Adrenal gland (tissue), 12 donors: ENCODE results near the gene SLC25A5. TPM values are rescaled to one million over a fixed set of nuclear protein-coding genes. Genes with fewer than 3 reads are reported as not detected.

ENCODE experiments used
- DNase-seq, 7 donors: peaks; one replicate each; pipeline ENCODE4 v3.0.0-alpha.2; 2019 to 2020
- H3K27ac ChIP-seq, 5 donors: fragments of 200-600 bp; sonication (generic) in 4 of 5; 1 replicate in 3 of 5; 2 replicates in 2 of 5; pipeline versions ENCODE4 v1.5.1 to v1.8.0; 2016 to 2020; ENCODE audit warnings: mild to moderate bottlenecking in 1 of 5
- H3K27me3 ChIP-seq: fragments of 200-600 bp; 2 replicates; pipeline ENCODE4 v1.8.0; 2021
- H3K36me3 ChIP-seq, 2 donors: fragments of 200-600 bp; replicated peaks in 1 of 2; 1 replicate in 1 of 2; 2 replicates in 1 of 2; pipeline versions ENCODE4 v1.5.1 to v1.8.0; 2018 to 2022
- H3K4me1 ChIP-seq, 2 donors: fragments of 200-600 bp; replicated peaks in 1 of 2; 1 replicate in 1 of 2; 2 replicates in 1 of 2; pipeline versions ENCODE4 v1.5.1 to v1.8.0; 2018 to 2021
- H3K4me3 ChIP-seq, 4 donors: fragments of 200-600 bp; sonication (generic) in 3 of 4; one replicate each; pipeline ENCODE4 v1.5.1; 2016 to 2018
- H3K9me3 ChIP-seq, 3 donors: fragments of 200-600 bp; sonication (generic) in 1 of 3; replicated peaks in 1 of 3; 1 replicate in 2 of 3; 2 replicates in 1 of 3; pipeline versions ENCODE4 v1.5.1 to v1.8.0; 2016 to 2021
- POLR2A ChIP-seq, 2 donors: fragments of 450-650 bp; IDR thresholded peaks; one replicate each; pipeline ENCODE4 v1.6.1; 2017; ENCODE audit warnings: antibody characterized with exemption in 2 of 2, mild to moderate bottlenecking in 2 of 2, moderate library complexity in 1 of 2
- WGBS, 4 donors: extraction: QIAGEN DNeasy Blood & Tissue Kit in 2 of 4; methylation state at CpG; one replicate each; pipeline versions ENCODE4 v1.1.5 to v1.1.7; 2013 to 2017; 5-methylcytosine and 5-hydroxymethylcytosine counted together
- intact Hi-C, 2 donors: fragments of 100-400 bp; cut with DNase I; formaldehyde crosslinking; loops; one replicate each; pipeline versions ENCODE4 v1.14.1 to v1.15.0; 2022 to 2023
- polyA plus RNA-seq, 3 donors: library from polyadenylated mRNA; stranded (reverse); fragments of 200-250 nt in 2 of 3; fragments of 350-450 nt in 1 of 3; fragmentation: Illumina TruSeq in 1 of 3; extraction: RNeasy Lipid Tissue Mini Kit (QIAGEN cat#74804) in 1 of 3; gene quantifications; one replicate each; pipeline ENCODE4 v1.2.3, GENCODE V29; 2013 to 2014
- small RNA-seq, 2 donors: library from RNA; depleted of rRNA; stranded (forward); fragments of <200 nt; gene quantifications; one replicate each; pipeline ENCODE3, GENCODE V24; 2016
- total RNA-seq, 9 donors: library from RNA; depleted of rRNA in 4 of 9; stranded (reverse); fragments of >200 nt in 4 of 9; fragments of 120-200 nt in 1 of 9; fragmentation: NEBNext Ultra II Directional in 1 of 9; extraction: Animal tissue kit (Norgen Biotek cat#: 25700) in 1 of 9; gene quantifications; one replicate each; pipeline versions ENCODE4 v1.1.0 to v1.2.4, GENCODE V29; 2013 to 2023
- TF ChIP-seq, protein P1 (sequence below), 6 experiments: fragments of 450-650 bp in 4 of 6; fragments of 200-600 bp in 2 of 6; sonication (generic) in 1 of 6; IDR thresholded peaks; 1 replicate in 5 of 6; 2 replicates in 1 of 6; pipeline versions ENCODE4 v1.5.1 to v1.8.0; 2016 to 2021; ENCODE audit warnings: antibody characterized with exemption in 6 of 6, mild to moderate bottlenecking in 2 of 6, moderate library complexity in 1 of 6
- donor health status: healthy with polysubstance abuse.
- donor health status: Bipolar disorder and iron deficiency.
- donor health status: DM: yes; HTN: yes; CAD: no.
- donor health status: DM: no; HTN: no; CAD: no.
- donor health status: DM: no; HTN: no; CAD: no.
- donor health status: DM: yes; HTN: yes; CAD: no.

The SLC25A5 gene
- total and polyA plus RNA-seq, 12 donors: 65.2 to 313 (median 208) TPM

- Histone ChIP-seq H3K9me3 (no peaks in the 10 kb centered on the region), H3K27ac (no peak overlapping the region), H3K4me3 (no peak overlapping the region), H3K4me1 (no peaks in the 10 kb centered on the region), H3K36me3 (no peaks in the 10 kb centered on the region), H3K27me3 (no peaks in the 10 kb centered on the region)
- intact Hi-C loops: no loop called here
- TF ChIP-seq, protein P1, sequence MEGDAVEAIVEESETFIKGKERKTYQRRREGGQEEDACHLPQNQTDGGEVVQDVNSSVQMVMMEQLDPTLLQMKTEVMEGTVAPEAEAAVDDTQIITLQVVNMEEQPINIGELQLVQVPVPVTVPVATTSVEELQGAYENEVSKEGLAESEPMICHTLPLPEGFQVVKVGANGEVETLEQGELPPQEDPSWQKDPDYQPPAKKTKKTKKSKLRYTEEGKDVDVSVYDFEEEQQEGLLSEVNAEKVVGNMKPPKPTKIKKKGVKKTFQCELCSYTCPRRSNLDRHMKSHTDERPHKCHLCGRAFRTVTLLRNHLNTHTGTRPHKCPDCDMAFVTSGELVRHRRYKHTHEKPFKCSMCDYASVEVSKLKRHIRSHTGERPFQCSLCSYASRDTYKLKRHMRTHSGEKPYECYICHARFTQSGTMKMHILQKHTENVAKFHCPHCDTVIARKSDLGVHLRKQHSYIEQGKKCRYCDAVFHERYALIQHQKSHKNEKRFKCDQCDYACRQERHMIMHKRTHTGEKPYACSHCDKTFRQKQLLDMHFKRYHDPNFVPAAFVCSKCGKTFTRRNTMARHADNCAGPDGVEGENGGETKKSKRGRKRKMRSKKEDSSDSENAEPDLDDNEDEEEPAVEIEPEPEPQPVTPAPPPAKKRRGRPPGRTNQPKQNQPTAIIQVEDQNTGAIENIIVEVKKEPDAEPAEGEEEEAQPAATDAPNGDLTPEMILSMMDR (IDR thresholded peaks at IDR 0.05): peak; percentile 35 to 76 (median 62)
- no peak for TF ChIP-seq POLR2A (IDR thresholded peaks at IDR 0.05)
- 14 to 58% (median 48%) methylated on average over 4 to 14 of the region's 14 CpGs for WGBS, 4 donors
- DNase-seq: peak; percentile 58 to 85 (median 72)
Observed at GRCh38 chrX:119512146-119512800, 44.0 kb downstream of the SLC25A5 start.

- TF ChIP-seq, protein P1 (IDR thresholded peaks at IDR 0.05): peak; percentile 67 to 81 (median 76)
- TF ChIP-seq POLR2A (IDR thresholded peaks at IDR 0.05): no peak
- Histone ChIP-seq H3K4me3 (no peak overlapping the region), H3K9me3 (no peaks in the 10 kb centered on the region), H3K36me3 (no peaks in the 10 kb centered on the region), H3K27me3 (no peaks in the 10 kb centered on the region), H3K27ac (no peak overlapping the region), H3K4me1 (no peaks in the 10 kb centered on the region)
- intact Hi-C loops: no loop called here
- peak; percentile 20 to 60 (median 30) for DNase-seq
- WGBS, 4 donors: 29 to 40% (median 35%) methylated on average over 5 of the region's 5 CpGs
Observed at GRCh38 chrX:119516157-119516702, 48.0 kb downstream of the SLC25A5 start.

DNA sequence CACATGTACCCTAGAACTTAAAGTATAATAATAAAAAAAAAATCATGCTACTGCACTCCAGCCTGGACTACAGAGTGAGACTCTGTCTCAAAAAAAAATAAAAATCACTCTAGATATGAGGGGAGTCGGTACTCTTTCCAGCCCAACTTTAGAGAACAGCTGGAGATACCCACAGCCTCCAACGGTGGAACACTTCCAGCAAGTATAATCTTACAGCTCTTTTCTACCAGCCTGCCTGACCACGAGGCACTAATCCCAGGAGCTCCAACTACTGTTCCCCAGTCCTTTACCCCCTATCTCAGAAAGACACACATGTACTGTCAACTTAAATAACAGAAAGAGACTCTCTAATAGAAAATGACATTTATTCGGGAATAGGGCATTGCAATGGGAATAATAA lies 50.1 kb downstream of the SLC25A5 start:
- Histone ChIP-seq H3K27me3 (no peaks in the 10 kb centered on the region), H3K9me3 (no peaks in the 10 kb centered on the region), H3K27ac (no peak overlapping the region), H3K36me3 (no peaks in the 10 kb centered on the region), H3K4me3 (no peak overlapping the region), H3K4me1 (no peaks in the 10 kb centered on the region)
- no peak for DNase-seq
- WGBS, 4 donors: 73 to 82% (median 79%) methylated on average over 4 of the region's 4 CpGs
- TF ChIP-seq POLR2A (IDR thresholded peaks at IDR 0.05): no peak
- TF ChIP-seq, protein P1 (IDR thresholded peaks at IDR 0.05): no peak
- intact Hi-C loops: no loop called here

Small RNA genes within 50 kb of the gene (small RNA-seq; reads per million reads assigned to genes)
- gene RNU1-67P (0.36 to 0.50 reads per million in 2 donors), gene RNY3P16 (0 to 0.12 reads per million in 2 donors)

Other genes starting within 250 kb of the SLC25A5 start
- 100 to 1,000 TPM; 165 to 745 (median 258) TPM for gene PGRMC1, start 232.2 kb upstream of the SLC25A5 start, total RNA-seq
- 100 to 1,000 TPM in 2 of 3 donors, 10 to 100 TPM in 1; 82.8 to 637 (median 141) TPM for gene PGRMC1, start 232.2 kb upstream of the SLC25A5 start, polyA plus RNA-seq
- 10 to 100 TPM in 1 of 9 donors, 1 to 10 TPM in 6, under 1 TPM in 2; 0.72 to 10.2 (median 3.2) TPM for gene SLC25A43, start 69.1 kb upstream of the SLC25A5 start, total RNA-seq
- gene SLC25A43, start 69.1 kb upstream of the SLC25A5 start, polyA plus RNA-seq: 1 to 10 TPM; 4.1 to 7.5 (median 5.4) TPM
- gene STEEP1, start 97.0 kb downstream of the SLC25A5 start, total RNA-seq: 10 to 100 TPM; 15.9 to 32.0 (median 22.6) TPM
- gene STEEP1, start 97.0 kb downstream of the SLC25A5 start, polyA plus RNA-seq: 10 to 100 TPM in 1 of 3 donors, 1 to 10 TPM in 2; 7.0 to 30.9 (median 8.5) TPM
- 10 to 100 TPM; 18.3 to 43.1 (median 35.6) TPM for gene UBE2A, start 106.1 kb downstream of the SLC25A5 start, total RNA-seq
- 10 to 100 TPM; 31.2 to 88.4 (median 33.2) TPM for gene UBE2A, start 106.1 kb downstream of the SLC25A5 start, polyA plus RNA-seq
- 10 to 100 TPM in 2 of 9 donors, 1 to 10 TPM in 7; 4.2 to 12.8 (median 5.7) TPM for gene NKRF, start 138.0 kb downstream of the SLC25A5 start, total RNA-seq
- gene NKRF, start 138.0 kb downstream of the SLC25A5 start, polyA plus RNA-seq: 10 to 100 TPM in 2 of 3 donors, 1 to 10 TPM in 1; 8.0 to 13.2 (median 12.7) TPM
- gene SEPTIN6, start 224.7 kb downstream of the SLC25A5 start, total RNA-seq: 100 to 1,000 TPM in 8 of 9 donors, 10 to 100 TPM in 1; 86.5 to 204 (median 128) TPM
- 100 to 1,000 TPM in 1 of 3 donors, 10 to 100 TPM in 2; 42.4 to 332 (median 78.6) TPM for gene SEPTIN6, start 224.7 kb downstream of the SLC25A5 start, polyA plus RNA-seq